T-helper 2 cell treated with Interferon-gamma antibody and Interleukin-4, amounts not matched to agents 100 ng/mL and 5 ng/mL, for 36 hours (primary cell): ENCODE data around the gene TMEM131. TPM values are rescaled to one million over a fixed set of nuclear protein-coding genes. Genes with fewer than 3 reads are reported as not detected.
"Not testable (repeated sequence)": the region's sequence is repeated elsewhere in the genome, so short reads cannot be mapped to it uniquely, and the experiment has no call there.

Experiments
- intact Hi-C: fragments of 100-400 bp; cut with micrococcal nuclease; formaldehyde crosslinking; loops from one replicate; pipeline ENCODE4 v1.15.1; 2023
- total RNA-seq: library from RNA; stranded (reverse); gene quantifications from 2 replicates; pipeline ENCODE4 v1.2.3, GENCODE V29; 2022

The TMEM131 gene
- total RNA-seq, 1 donor from 2014 or later: 34.7 TPM

- intact Hi-C loops: not testable (repeated sequence)
Measured at GRCh38 chr2:97917668-97918067, 78.1 kb downstream of the TMEM131 start.

- intact Hi-C loops: no loop called here
Measured at GRCh38 chr2:97914691-97915213, 81.0 kb downstream of the TMEM131 start.

GRCh38 chr2:97913846-97914245 lies 81.9 kb downstream of the TMEM131 start:
- intact Hi-C loops: no loop called here

- intact Hi-C loops: no loop called here
Measured at GRCh38 chr2:97911922-97912575, 83.7 kb downstream of the TMEM131 start.

- intact Hi-C loops: no loop called here
Measured at GRCh38 chr2:97911206-97911921, 84.4 kb downstream of the TMEM131 start.

GRCh38 chr2:97910403-97911205 lies 85.1 kb downstream of the TMEM131 start:
- intact Hi-C loops: no loop called here

GRCh38 chr2:97908208-97908676 lies 87.5 kb downstream of the TMEM131 start:
- intact Hi-C loops: no loop called here

GRCh38 chr2:97907369-97908100 lies 88.2 kb downstream of the TMEM131 start:
- intact Hi-C loops: no loop called here

- intact Hi-C loops: no loop called here
Measured at GRCh38 chr2:97906307-97906706, 89.4 kb downstream of the TMEM131 start.

GRCh38 chr2:97905294-97905693 lies 90.5 kb downstream of the TMEM131 start:
- intact Hi-C loops: no loop called here

GRCh38 chr2:97901862-97902261 lies 93.9 kb downstream of the TMEM131 start:
- intact Hi-C loops: no loop called here

GRCh38 chr2:97900806-97901205 lies 94.9 kb downstream of the TMEM131 start:
- intact Hi-C loops: no loop called here

- intact Hi-C loops: not testable (repeated sequence)
Measured at GRCh38 chr2:97893042-97893441, 102.7 kb downstream of the TMEM131 start.

GRCh38 chr2:97891611-97892010 lies 104.1 kb downstream of the TMEM131 start:
- intact Hi-C loops: no loop called here

- intact Hi-C loops: no loop called here
Measured at GRCh38 chr2:97889156-97889555, 106.6 kb downstream of the TMEM131 start.

- intact Hi-C loops: no loop called here
Measured at GRCh38 chr2:97885841-97886240, 109.9 kb downstream of the TMEM131 start.

GRCh38 chr2:97880334-97880733 lies 115.4 kb downstream of the TMEM131 start:
- intact Hi-C loops: no loop called here

- intact Hi-C loops: no loop called here
Measured at GRCh38 chr2:97878865-97879264, 116.9 kb downstream of the TMEM131 start.

GRCh38 chr2:97878317-97878716 lies 117.4 kb downstream of the TMEM131 start:
- intact Hi-C loops: not testable (repeated sequence)

GRCh38 chr2:97871096-97871780 lies 124.5 kb downstream of the TMEM131 start:
- intact Hi-C loops: loop anchor here (5.0 kb wide), 1 partner anchor 126 kb away; the partner anchor contains the start of gene TMEM131
